GM18520 (cell line): Measurements from ENCODE around the gene MMS19.
"Not testable (repeated sequence)": the region's sequence is repeated elsewhere in the genome, so short reads cannot be mapped to it uniquely, and the experiment has no call there.

Experiments used
- ATAC-seq: cut with Tn5 transposase; IDR thresholded peaks from one replicate; pipeline ENCODE4 v1.9.1; 2021; ENCODE audit not compliant: unreplicated experiment

Gene MMS19

DNA sequence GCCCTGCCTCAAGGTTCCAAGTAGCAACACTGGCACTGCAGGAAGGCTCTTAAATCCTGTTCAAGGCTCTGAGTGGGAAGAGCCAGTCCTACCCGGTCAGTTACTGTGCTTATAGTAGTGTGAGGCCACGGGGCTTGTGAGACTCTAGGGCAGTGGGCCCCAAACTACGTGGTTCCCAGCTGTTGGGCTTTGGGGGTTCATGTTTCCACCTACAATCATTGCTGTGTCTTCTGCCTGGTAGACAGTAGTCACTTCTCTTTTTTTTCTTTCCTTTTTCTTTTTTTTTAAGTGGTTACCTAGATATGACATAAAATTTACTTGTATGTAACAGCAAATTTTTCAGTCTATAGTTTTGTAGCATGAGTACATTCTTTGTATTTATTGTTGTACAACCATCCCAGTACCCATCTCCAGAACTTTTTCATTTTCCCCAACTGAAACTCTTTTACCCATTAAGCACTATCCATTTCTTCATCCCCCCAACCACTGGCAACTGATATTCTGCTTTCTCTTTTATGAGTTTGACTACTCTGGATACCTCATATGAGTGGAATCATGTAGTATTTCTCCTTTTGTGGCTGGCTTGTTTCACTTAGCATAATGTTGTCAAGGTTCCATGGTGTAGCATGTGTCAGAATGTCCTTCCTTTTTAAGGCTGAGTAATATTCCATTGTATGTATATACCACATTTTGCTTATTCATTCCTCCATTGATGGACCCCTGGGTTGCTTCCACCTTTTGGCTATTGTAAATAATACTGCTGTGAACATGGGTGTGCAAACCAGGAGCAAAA lies 8.2 kb upstream of the MMS19 start:
- no peak for ATAC-seq

DNA sequence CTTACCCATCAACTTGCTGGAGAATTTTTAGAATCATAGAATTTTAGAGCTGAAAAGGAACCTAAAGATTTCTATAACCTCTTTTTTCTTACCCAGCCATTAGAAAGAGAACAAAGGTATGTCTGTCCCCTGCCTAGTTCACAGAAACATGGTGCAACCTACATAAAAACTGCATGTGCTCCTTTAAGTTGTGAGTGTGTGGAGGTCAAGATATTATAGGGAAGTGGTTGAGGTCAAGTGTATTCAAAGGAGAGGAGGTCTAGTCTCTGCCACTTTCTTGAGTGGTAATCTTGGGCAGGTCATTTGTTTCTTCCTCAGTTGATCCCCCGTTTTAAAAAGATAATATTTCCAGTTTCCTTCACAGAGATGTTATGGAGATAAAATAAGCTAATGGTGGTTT lies 6.9 kb upstream of the MMS19 start:
- ATAC-seq, result no peak

DNA sequence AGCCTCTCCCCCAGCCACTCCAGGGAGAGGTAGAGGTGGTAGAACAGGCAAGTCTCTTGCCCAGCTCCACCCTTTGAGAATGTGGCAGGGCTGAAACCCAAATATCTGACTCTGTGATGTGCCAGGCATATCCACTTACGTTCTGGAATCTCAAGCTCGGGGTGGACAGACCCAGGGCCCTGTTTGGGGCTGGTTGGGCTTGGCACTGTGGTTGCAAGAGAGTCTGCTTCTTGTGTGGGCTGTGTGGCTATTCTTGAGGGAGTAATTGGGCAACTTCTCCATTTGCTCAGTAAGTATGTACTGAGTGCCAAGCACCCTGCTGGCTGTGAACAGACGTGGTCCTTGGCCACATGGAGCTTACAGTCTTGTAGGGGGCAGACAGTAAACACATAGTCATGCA lies 5.2 kb upstream of the MMS19 start:
- ATAC-seq, result no peak

DNA sequence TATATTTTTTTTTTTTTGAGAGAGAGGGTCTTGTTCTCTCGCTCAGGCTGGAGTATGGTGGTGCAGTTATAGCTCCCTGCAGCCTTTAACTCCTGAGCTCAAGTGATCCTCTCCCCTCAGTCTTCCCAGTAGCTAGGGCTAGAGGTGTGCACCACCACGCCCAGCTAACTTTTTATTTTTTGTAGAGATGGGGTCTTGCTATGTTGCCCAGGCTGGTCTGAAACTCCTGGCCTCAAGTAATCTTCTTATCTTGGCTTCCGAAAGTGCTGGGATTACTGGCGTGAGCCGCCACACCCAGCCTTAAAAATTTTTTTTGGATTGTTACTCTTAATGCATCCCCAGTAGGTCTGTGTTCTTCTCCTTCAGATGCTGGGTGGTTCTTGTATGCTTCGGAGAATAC lies 4.7 kb upstream of the MMS19 start:
- ATAC-seq, result no peak

DNA sequence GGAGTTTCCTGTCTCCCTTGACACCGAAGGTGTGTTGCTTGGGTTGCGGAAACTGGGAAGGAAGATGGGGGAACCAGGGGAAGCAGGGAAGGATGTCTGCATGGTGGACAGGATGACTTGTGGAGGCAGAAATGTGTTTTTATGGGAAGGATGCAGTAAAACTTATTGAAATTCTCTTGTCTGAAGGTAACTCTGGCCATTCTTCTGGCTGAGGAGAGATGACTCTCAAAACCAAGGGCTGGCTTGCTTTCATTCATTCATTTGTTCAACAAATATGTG lies 2.0 kb upstream of the MMS19 start:
- ATAC-seq, result no peak

DNA sequence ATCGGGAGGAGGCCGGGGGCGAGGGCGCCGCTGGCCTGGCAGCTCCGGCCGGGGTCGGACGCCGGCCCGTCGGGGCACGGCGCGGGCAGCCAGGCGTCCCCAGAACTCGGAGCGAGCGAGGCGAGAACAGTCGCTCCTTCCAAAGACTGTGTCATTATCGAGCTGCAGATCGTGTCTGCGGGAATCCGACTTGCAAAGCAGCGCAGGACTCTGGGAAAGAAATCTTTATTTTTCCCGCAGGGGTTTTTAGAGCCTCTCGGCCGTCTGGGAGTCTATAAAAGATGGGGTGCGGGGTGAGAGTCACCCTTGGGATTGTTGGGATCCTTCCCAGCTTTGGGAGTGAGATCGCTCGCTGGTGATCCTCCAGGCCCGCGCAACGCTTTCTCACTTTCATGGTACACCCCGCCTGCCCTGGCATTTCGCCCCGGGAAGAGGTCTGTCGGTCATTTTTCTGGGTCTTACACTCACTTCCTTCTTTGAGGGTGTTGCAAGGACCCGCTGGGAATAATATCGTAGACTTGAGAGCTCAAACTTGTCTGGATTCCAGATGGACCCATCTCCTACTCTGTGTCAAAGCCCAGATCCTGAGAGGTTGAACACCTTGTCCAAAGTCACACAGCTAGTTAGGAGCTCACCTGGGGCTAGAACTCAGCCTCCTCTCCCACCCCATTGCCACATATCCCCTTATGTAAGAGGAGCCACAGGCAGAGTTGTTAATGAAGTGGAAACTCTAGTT lies 1.5 kb upstream of the MMS19 start:
- ATAC-seq, result no peak

DNA sequence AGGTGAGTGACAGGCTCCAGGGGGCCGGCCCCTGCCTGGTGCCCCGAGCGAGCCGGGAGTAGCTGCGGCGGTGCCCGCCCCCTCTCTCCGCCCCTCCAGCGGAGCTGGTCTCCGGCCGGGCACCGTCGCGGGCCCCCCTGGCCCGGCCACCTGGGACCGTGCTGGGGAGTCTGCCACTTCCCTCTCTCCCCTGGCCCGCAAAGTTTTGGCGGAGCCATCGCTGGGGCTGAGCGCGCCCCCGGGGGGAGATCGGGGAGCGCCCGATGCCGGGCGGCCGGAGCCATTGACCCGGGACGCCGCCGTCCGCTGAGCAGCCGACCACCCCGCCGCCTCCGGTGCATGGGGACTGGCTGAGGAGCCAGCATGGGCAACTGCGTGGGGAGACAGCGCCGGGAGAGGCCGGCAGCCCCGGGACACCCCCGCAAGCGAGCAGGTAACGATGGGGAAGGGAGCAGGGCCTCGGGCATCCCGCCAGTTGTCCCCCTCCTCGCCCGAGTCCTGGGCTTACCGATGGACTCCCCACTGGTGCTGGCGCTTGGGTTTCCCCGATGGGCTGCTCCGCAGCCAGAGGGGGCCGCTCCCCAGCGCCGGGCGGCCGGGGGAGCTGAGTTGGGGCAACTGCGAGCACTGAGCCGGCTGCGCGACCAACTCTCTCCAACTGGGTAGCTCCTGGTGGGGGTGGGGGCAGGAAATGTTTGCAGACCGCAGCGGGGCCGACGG lies 779 bp upstream of the MMS19 start, which contains the start of gene UBTD1:
TSS of gene UBTD1 (plus strand) at position 84 of the 720 bp plus-strand sequence. CDS start at position 364, 280 bp downstream.
- ATAC-seq, result no peak

DNA sequence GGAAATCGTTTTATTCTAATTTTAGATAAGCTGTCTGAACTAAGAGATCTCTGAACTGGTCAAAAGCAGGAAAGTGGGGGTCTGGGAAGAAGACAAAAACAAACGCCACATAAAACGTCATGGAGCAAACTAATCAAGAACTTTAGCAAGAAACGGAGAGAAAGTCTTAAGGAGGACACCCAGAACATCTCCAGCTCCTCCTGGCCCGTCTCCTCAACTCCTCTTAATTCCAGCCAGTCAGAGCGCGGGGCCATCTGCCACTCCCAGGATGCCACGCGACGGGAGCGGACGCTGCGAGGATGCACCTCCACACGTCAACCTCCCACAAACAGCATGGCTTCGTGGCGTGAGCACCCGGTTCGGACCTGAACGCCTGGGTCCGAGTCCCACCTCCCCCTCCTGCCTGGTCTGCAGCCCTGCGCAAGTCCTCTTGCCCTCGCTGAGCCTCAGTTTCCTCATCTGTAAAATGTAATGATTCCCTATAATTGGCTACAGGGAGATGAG lies 598 bp downstream of the MMS19 start:
- no peak for ATAC-seq

GRCh38 chr10:97494863-97495506 lies 3.2 kb downstream of the MMS19 start:
- no peak for ATAC-seq

GRCh38 chr10:97494151-97494550 lies 4.1 kb downstream of the MMS19 start:
- ATAC-seq, result no peak

DNA sequence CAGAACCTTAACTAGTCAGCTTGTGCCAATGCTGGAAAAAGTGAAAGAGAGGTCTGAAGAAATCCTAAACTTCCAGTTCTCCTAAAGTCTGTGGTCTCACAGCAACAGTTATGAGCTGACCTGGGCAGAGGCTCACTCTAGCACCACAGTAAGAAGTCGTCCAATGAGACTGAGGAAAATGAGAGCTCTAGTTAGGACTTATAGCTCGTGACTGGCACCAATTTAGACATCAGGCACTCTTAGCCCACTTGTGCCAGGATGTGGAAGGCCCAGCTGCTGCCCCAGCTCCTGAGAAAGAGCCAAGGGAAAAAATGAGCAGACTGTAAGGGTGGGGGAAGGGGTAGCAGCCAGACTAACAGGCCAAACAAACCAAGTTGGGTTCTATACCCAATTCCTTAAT lies 7.6 kb downstream of the MMS19 start:
- ATAC-seq, result no peak

DNA sequence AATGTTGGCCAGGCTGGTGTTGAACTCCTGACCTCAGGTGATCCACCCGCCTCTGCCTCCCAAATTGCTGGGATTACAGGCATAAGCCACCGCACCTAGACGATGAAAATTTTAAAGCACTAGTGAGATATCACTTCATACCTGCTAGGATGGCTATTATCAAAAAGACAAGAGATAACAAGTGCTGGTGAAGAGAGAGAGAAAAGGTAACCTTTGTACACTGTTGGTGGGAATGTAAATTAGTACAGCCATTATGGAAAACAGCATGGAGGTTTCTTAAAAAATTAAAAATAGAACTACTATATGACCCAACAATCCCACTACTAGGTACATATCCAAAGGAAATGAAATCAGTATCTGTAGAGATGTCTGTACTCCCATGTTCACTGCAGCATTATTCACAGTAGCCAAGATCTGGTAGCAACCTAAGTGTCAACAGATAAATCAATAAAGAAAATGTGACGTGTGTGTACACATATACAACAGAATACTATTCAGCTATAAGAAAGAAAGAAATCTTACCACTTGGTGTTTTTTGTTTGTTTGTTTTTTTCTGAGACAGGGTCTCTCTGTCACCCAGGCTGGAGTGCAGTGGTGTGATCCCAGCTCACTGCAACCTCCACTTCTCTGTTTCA lies 12.5 kb downstream of the MMS19 start:
- no peak for ATAC-seq

GRCh38 chr10:97483921-97484320 lies 14.3 kb downstream of the MMS19 start:
- ATAC-seq, result no peak

DNA sequence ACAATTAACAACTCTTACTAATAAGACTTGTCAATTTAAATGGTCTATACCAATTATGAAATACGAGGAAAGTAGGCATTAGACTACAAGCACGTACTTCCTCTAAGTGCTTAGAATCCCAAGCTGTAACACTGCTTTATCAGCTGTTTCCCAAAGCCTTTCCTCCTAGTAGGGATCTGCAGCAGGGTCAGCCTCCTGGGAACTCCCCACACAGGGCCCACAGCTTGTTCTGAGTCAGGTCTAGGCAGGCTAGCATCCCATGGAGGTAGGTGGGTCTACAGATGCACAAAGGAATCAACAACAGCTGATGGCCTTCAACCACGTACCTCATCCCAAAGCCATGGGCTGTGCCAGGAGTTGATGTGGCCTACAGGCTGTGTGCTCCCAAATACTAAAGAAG lies 14.7 kb downstream of the MMS19 start:
- ATAC-seq, result no peak

DNA sequence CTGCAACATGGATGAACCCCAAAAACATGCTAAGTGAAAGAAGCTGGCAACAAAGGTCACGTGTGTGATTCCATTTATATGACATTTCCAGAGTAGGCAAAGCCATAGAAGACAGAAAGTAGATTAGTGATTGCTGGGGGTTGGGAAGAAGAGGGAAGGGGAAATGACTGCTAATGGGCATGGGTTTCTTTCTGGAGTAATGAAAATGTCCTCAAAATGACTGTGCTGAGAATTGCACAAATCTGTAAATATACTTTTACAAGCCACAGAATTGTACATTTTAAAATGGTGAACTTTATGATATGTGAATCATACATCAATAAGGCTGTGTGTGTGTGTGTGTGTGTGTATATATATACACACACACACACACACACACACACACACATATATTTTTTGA lies 15.8 kb downstream of the MMS19 start:
- ATAC-seq, result no peak

GRCh38 chr10:97481071-97481470 lies 17.2 kb downstream of the MMS19 start:
- ATAC-seq, result no peak

GRCh38 chr10:97479939-97480338 lies 18.3 kb downstream of the MMS19 start:
- no peak for ATAC-seq

- ATAC-seq, result not testable (repeated sequence)
These were observed 18.8 kb downstream of the MMS19 start for GRCh38 chr10:97479410-97479809.

DNA sequence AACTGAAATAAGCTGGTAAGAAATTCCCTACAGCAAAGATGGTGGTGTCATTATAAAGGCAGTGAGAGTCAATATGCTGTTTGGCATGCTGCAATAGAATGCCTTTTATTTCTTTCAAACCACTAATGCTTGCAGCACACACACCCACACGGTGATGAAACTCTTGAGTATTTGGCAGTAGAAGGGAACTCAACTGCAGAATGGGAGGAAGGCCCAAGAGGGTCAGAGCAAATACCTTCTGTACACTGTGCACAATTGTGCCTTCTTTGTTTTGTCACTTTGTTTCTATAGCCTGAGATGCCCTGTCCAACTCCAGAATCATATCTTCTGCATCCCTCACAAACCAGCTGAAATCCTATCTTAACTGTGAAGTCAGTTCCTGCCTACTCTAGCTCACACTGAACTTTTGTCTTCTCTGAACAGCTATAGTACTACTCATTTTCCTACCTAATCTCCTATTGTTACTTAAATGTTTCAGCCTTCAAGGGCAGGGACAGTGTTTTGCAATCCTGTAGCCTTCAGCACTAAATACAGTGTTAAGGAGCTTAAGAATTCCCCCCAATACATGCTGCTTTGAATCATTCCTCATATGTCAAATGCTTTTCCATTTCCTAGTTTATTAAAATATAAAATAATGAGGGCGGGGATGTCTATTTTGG lies 22.2 kb downstream of the MMS19 start:
- no peak for ATAC-seq

DNA sequence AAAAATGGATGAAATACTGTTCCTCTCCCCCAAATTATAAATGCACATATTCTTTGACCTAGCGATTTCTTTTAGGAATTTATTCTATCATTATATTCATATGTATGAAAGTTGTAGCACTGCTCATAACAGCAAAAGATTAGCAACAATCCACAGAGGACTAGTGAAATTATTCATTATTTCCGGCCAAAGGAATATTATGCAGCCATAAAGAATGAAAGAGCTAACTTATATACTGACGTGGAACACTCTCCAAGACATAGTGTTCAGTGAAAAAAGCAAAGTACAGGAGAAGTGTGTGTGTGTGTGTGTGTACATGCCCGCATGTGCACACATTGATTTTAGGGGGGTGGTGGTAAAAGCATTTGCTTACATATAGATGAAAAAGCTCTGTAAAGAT lies 23.3 kb downstream of the MMS19 start:
- no peak for ATAC-seq
